G401 (cell line): ENCODE results near the gene CCR6. TPM values are rescaled to one million over a fixed set of nuclear protein-coding genes. Genes with fewer than 3 reads are reported as not detected.

Source experiments
- DNase-seq: peaks from one replicate; pipeline ENCODE4 v3.0.0-alpha.2; 2015; ENCODE audit warnings: low spot score
- in situ Hi-C: cut with HindIII; loops from 2 replicates; pipeline ENCODE4 v1.10.0; 2016; ENCODE audit warnings: low sequenced_read_pairs, mixed read lengths
- total RNA-seq: library from RNA; depleted of rRNA; stranded (reverse); fragments of >200 nt; shearing (Covaris generic); gene quantifications from 2 replicates; pipeline ENCODE4 v1.2.3, GENCODE V29; 2014

Gene CCR6
- total RNA-seq, 1 experiment from 2014 or later: not detected

DNA sequence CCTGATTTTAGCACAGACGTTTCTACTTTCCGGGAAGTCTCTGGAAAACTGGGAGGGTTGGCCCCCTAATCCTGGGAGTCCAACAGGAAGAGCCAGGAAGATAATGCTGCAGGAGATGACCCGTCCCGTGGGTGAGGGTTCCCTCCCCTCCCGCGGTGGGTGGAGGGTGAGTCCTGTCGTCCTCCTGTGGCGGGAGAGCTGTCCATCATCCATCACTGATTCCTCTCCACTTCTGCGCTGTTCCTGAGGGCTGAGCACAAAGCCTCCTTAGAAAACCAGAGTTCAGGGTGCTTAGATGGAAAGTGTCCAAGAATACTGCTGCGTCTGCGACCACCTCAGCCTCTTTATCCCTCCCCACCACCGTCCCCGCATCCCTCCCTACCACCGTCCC, 6.1 kb upstream of the CCR6 start:
- in situ Hi-C loops: no loop called here
- DNase-seq: no peak

DNA sequence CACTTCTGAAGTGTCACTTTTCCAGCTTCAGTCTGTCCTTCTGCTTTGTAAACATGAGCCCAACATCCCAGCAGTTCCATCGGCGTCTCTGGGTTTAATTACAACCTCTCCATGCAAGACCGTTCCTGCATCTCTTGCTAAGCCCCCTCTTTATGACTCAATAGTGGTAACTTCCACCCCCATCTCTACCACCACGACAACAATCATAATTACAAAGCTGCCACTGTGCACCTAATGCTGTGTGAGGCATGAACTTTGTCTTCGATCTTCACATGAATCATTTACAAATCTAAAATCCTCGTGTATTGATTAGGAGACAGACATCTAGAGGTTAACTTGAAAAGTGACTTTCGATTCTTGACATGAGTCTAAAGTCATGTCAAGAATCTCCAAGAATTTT, 4.9 kb upstream of the CCR6 start:
- in situ Hi-C loops: no loop called here
- no peak for DNase-seq

DNA sequence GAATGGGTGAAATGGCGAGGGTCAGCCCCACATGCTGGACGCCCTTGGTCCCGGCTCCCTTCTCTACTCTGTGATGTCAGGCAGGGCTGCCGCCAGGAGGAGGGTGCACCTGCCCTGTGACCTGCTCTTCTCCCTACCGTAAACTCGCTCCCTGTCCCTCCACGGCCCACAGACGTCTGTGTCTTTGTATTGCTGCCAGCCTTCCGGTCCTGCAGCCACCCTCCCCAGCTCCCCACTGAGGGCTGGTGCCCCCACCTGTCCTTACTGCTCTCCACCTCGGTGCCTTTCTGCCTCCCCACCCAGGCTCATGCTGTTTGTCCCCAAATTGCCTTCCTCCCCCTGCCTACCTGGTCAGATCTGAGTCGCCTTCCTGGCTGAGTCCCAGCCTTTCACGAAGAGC, 4.1 kb upstream of the CCR6 start:
- no peak for DNase-seq
- in situ Hi-C loops: no loop called here

DNA sequence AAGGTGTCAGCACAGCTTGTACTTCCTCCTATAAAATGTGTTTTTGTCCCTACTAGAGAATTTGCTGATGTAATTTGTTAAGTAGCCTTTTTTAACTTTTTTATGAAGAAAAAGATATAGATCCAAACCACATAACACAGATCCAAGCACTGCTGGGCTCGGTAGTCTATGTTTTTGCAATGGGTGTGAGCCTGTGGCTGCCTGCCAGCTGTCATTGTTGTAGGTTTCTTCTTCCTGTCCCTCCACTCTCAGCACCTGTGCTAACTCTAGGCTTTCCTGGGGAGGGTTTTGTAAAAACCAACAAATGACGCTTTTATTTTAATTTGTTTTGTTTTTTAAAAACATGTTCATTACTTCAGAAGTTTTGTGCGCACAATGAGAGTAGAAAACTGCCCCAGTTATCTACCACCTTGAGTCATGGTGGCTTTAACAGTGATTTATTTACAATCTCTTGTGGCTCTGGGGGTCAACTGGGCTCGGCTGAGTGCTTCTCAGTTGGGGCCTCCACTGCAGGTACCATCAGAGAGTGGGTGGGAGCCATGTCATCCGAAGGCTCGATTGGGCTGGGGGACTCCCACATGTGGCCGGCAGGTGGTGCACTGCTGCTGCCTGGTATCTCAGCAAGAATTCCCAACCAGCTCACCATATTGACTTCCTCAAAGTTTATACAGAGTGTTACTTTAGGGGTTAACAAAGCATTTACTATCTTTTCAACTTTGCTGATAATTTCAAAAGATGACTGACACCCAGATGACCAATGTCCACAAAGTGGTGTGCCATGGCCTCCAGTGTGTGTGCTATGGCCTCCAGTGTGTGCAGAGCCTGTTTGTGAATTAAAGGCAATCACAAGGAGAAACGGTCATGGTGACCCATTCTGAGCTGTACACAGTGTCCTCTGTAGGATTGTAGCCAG, 3.0 kb upstream of the CCR6 start:
- DNase-seq: no peak
- in situ Hi-C loops: no loop called here

DNA sequence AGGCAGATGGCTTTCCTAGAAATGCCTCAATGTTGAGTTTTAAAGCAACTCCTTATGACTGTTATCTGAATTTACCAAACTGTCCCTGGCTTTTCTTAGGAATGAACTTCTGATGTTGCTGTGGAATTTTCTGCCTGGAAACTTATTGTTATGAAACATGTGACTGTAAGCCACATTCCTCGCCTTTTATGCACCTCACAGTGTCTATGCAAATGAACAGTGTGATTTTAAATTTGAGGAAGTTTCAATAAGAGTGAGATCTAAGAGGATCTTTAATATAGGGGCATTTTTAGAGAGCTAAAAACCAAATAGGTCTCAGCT, 2.4 kb upstream of the CCR6 start:
- no peak for DNase-seq
- in situ Hi-C loops: no loop called here

DNA sequence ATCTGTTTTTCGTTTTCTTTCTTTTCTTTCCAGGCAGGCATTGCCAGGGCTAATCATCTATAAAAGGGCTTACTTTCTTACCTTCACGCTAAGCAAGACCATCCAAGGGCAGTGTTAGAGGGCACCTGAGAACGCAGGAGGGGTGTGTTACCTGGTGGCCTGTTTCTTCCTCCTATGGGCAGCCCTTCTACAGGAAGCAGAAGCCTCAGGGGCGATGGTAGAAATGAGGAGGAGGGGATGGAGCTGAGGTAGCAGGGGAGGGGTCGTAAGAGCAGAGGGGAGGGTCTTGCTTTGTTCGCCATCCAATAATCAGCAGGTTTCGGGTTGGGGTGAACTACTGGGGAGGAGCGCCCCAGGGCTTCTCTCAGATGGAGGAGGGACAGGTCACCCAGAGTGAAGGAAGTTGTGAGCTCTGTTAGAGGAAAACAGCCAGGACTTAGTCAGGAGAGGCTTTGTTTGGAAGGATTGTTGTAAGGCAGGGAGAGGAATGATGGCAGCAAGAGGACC, 1.5 kb upstream of the CCR6 start:
- in situ Hi-C loops: no loop called here
- no peak for DNase-seq

DNA sequence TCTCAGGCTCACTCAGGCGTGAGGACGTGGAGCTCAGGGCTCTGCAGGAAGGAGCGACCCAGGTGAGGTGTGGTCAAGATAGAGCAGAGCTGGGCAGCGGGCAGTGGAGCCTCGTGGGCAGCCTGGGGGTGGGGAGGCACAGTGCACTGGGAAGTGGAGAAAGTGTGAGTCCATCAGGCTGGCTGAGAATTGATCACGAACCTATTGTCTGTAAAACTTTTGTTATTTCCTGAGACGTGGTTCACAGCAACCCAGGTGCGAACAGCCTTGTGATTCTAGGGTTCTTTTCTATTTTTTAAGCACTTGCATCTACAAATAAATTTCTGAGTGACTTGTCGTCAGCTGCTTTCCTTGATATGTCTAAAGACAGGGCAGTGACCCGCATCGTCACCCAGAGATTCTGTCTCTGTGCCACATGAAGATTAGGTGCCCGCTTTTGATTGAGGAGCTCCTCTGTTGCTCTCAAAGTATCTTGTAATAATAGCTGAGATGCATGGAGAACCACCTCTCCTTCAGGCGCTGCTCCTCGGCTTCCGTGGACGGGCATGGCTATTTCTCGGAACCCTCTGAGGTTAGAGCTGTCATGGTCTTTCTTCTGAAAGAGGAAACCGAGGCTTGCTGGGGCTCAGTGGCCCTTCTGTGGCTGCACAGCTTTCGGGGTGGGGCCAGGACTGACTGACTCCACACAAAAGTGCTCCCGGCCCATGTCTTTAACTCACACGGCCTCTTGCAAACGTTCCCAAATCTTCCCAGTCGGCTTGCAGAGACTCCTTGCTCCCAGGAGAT, 662 bp upstream of the CCR6 start:
- in situ Hi-C loops: no loop called here
- DNase-seq: no peak

DNA sequence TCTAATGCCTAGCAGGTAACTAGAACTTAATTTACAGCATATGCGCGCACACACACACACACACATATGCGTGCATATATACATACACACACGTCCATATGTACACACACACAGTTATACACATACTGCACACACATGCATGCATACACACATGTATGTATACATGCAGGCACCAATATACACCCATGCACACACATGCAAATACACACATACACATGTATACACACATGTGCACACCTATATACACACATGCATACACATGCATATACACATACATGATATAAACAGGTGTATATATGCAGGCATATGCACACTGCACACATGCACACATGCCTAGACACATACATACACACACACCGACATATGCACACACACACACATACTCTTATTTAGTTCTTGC, 1.9 kb downstream of the CCR6 start:
- in situ Hi-C loops: no loop called here
- DNase-seq: no peak

DNA sequence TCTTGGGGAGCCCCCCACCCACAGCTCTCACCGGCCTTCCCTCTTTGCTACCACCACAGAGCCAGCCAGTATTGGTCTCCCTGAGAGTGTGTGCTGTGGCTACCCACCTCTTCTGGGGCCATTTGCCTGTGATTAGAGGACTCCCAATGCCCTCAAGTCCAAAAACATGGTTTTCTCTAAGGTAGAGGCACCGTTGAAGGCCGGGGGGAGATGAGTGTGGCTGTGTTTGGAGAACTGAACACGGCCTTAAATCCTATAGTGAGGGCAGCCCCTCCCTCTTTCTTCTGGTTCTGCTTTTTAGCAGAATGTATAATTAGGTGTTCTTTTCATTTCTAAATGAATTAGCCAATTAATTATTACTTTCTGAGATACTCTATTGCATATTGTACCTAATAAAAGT, 2.5 kb downstream of the CCR6 start:
- in situ Hi-C loops: no loop called here

DNA sequence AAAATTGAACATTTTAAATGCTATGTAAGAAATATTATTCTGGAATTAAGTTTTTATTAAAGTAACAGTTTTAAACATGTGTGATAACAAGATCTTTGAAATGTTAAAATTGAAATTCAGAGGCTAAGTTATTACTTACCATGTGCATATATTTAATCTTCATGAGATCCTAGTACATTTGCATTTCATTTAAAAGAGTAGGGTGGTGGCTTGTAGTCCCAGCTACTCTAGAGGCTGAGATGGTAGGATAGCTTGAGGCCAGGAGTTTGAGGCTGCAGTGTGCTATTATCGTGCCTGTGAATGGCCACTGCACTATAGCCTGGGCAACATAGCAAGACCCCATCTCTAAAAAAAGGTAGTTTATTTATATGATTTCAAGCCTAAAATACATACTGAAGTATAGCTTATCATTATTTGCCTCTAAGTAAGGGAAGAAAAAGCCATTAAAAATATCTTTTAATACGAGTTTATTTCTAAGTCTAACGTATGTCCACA, 3.0 kb downstream of the CCR6 start:
- in situ Hi-C loops: no loop called here
- DNase-seq: no peak

More for the DNA sequence above, 2.5 kb downstream of the CCR6 start:
- DNase-seq: no peak

DNA sequence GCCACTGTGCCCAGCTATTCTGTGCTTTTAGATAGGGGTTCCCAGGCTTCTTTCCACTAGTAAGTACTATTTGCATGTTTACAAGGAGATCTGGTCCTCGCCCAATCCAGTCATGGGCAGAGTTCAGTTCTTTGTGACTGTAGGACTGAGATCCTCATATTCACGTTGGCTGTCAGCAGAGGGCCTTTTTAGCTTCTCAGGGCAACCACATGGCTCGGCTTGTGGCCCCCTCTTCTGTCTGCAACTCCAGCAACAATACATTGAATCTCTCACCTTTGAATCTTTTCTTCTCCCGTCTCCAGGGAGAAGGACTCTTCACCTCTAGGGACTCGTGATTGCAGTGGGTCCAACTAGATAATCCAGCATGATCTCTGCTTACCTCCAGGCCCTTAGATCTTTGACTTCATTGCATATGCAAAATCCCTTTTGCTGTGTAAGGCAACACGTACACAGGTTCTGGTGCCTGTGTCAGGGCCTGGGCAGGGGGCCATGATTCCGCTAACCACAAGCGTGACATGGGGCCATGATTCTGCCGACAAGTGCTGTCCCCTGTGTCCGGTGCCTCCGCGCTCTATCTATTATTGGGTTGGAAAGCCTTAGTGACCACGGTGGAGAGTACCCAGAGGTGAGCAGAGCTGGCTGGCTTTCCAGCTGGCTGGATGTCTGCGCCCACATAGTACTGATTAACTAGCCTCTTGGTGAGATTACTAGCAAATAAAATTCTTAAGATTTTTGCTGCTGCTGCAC, 5.1 kb downstream of the CCR6 start:
- no peak for DNase-seq
- in situ Hi-C loops: no loop called here

DNA sequence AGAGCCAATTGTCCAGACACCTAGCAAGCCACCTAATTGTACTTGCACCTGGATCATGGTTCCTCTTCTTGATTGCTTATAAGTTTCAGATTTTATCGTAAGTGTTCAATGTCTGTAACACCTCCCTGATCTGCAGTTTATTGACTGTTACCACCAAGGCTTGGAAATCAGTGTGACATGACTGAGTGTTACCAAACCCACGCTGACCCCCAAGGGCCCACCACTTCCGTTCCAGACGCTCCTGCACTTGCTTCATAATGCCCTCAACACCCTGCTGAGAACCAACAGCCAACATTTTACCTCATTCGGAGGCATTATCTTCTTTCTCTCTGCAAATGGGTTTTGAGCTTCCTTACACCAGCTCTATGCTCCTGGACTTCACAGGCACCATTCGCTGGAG, 6.3 kb downstream of the CCR6 start:
- in situ Hi-C loops: no loop called here
- no peak for DNase-seq

DNA sequence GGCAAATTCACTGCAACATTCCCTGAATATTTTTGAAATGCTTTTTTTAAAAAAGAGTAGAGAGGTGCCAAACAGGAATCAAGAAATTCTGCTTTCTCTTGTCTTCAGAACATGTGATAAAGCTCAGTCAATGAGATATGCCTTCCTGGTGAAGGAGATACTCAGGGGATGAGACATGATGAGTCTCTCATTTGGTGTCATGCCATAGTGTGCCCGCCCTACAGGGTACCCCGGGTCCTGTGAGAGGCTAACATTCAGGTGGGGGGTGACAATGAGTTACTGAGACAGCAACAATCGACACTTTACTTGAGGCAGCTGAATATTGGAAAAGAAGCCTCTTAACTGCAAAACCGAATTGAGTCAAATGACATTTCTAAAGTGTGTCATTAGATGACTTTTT, 6.7 kb downstream of the CCR6 start:
- in situ Hi-C loops: no loop called here
- DNase-seq: no peak

DNA sequence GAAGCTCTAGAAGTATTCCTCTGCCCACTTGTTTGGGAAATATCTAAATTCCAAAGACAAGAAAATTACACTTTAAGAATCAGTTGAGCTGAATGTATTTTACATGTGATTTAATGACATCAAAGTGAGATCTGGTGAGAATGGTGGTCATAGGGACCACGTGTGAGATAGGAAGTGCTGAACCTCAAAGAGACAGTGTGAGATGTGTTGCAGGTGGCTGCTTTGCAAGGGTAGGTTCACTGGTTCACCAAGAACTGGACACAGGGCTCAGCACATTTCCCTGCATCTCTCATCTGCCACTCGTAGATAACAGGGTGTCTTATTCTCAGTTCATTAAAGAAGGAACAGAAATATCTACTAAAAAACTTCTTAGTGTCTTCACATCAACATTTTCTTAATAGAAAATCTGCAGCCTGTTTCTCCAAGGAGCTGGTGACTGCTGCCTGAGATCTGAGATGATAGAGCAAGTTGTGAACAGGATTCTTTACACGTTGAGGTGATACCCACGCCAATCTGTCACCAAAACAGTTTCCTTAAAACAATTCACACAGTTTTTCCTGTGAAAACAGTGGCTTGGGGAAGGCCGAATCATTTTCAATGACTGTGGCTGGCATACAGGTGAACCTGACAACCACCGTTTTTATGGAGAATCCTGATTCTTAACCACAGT, 7.2 kb downstream of the CCR6 start:
- no peak for DNase-seq
- in situ Hi-C loops: no loop called here

DNA sequence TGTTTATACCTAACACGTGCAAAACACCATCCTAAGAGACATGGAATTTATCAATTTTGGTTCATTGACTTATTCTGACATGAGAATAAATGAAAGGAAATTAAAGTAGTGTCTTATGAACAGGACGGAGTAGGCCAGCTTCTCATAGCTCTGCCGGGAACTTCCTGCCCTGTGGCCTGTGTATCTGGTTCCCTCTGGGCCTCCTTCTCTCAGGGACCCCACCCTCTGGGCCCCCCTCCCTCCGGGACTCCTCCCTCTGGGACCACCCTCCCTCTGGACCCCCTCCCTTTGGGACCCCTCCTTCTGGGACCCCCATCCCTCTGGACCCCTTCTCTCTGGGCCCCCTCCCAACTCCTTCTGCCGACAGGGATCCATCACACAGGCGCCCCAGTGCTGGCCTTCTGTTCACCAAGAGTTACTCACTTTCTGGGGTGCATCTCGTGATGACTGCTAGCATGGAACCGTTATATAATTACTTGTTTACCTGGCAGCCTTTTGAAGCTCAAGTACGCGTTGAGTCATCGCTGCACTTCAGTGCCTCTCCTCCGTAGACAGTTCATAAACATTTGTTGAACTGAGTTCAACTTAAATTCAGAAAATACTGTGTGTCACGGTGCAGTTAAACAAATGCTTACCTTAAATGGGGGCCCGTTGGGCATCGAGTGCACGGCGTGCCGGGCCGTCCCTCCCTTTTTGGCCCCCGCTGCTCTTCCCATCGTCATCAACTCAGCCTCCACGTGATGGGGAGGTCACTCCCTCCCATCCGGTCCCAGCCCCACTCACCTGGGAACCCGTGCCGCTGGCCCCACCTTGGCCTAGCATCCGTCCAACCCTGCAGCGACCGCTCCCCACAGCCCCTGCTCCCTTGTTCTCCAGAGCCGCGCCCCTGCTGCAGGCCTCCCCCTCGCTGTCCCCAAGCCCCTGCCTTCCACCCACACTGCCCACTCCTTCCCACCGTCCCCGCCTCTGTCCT, 8.1 kb downstream of the CCR6 start:
- no peak for DNase-seq
- in situ Hi-C loops: no loop called here

DNA sequence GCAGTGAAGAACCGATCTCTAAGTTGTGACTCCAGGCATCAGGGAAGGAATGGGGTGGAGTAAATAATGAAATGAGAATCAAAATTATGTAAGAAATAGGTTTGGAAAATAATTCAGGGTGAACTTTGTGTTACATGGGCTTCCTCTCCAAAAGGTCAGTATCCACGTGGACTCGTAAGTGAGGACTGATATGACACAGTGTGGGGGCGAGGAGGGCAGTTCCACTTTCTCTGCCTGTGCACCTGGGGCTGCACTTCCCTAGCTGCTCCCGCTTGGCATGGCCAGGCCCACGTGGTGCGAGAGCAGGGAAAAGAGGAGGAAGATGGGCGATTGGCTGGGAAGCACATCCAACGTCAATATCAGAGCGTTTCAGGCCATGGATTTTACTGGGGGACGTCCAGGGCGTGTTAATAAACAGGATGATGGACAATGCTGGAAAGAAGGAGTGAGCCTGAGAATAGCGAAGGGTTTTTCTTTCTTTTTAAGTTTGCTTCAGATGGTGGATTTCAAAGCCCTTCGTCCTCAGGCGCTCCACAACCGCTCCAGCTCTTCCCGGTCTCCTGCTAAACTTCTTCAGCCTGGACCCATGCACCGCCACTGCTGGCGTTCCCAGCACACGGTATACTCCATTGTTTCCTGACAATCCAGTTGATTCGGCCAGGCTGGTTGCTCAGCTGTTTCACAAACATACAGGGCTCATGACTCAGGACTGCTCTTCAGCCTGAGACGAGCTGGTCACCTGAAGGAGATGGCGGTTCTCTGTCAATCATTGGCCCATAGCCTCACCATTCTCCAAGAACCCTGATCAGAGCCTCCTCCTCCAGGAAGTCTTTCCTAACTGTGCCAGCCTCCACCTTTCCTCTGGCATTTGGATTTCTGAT, 11.8 kb downstream of the CCR6 start:
- in situ Hi-C loops: no loop called here
- DNase-seq: no peak

DNA sequence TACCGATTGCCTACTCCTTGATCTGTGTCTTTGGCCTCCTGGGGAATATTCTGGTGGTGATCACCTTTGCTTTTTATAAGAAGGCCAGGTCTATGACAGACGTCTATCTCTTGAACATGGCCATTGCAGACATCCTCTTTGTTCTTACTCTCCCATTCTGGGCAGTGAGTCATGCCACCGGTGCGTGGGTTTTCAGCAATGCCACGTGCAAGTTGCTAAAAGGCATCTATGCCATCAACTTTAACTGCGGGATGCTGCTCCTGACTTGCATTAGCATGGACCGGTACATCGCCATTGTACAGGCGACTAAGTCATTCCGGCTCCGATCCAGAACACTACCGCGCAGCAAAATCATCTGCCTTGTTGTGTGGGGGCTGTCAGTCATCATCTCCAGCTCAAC, 13.5 kb downstream of the CCR6 start:
- in situ Hi-C loops: no loop called here

More for the DNA sequence above, 13.5 kb downstream of the CCR6 start:
- no peak for DNase-seq
